K562 (cell line): ENCODE results near the gene RELL1. TPM values are rescaled to one million over a fixed set of nuclear protein-coding genes. Genes with fewer than 3 reads are reported as not detected.
A peak's percentile ranks its signal among the peaks of the same experiment; 100 is the strongest.

Experiments used
- POLR2A ChIP-seq: fragments of 450-650 bp; conservative IDR thresholded peaks from 2 replicates; pipeline ENCODE4 v1.6.1; 2016
- POLR2AphosphoS5 ChIP-seq: IDR thresholded peaks from 2 replicates; pipeline ENCODE4 v1.6.1; 2011; ENCODE audit warnings: mild to moderate bottlenecking, low read depth, low read length, moderate library complexity; ENCODE audit not compliant: control insufficient read depth, insufficient read depth
- SUPT5H ChIP-seq: fragments of 450-650 bp; IDR thresholded peaks from 2 replicates; pipeline ENCODE4 v1.6.1; 2016
- polyA plus RNA-seq, 8 experiments: library from polyadenylated mRNA; depleted of rRNA in 4 of 8; stranded (reverse) in 5 of 8; unstranded in 3 of 8; fragments of >200 nt; fragmentation: Nextera tagmentation in 2 of 8; fragmentation: Illumina TruSeq in 1 of 8; extraction: Ambion mirVana in 2 of 8; extraction: Trizol in 1 of 8; gene quantifications; 2 replicates each; pipeline versions ENCODE4 v1.2.1 to v1.2.3, GENCODE V29; 2011 to 2014; ENCODE audit warnings: inconsistent platforms in 1 of 8, missing spikeins in 1 of 8
- small RNA-seq: library from RNA; depleted of rRNA; stranded (forward); fragments of <200 nt; gene quantifications from one replicate; pipeline ENCODE3, GENCODE V24; 2014
- total RNA-seq, 7 experiments: library from RNA; depleted of rRNA in 6 of 7; stranded (reverse); fragments of >200 nt in 6 of 7; fragmentation: Illumina TruSeq in 2 of 7; extraction: Trizol in 2 of 7; gene quantifications; 2 replicates each; pipeline versions ENCODE4 v1.2.1 to v1.2.3, GENCODE V29; 2011 to 2021; ENCODE audit warnings: low replicate concordance in 1 of 7

RELL1 gene
- total and polyA plus RNA-seq, 9 of the 15 experiments (the other 6 are each of a cell fraction or from before 2014, with no cell fraction given) = 0.06 to 3.5 (median 1.7) TPM; not detected in 1

- TF ChIP-seq POLR2A = peak; percentile 63
- TF ChIP-seq POLR2AphosphoS5 = peak; percentile 82
- peak; percentile 67 for TF ChIP-seq SUPT5H
Observed at GRCh38 chr4:37561196-37561802, 124.9 kb downstream of the RELL1 start (continued).

Small RNA genes lying within 50 kb of the gene (small RNA-seq; reads per million reads assigned to genes)
- gene RF00019 = not detected

Other genes starting within 250 kb of the RELL1 start
- gene PGM2, start 140.3 kb upstream of the RELL1 start, total RNA-seq (2014; rRNA removed) = 35.5 and 39.3 TPM in 2 replicates
- gene PGM2, start 140.3 kb upstream of the RELL1 start, total RNA-seq (2014; rRNA removed; fragmentation: Illumina TruSeq; extraction: Trizol) = 59.8 and 68.3 TPM in 2 replicates
- gene PGM2, start 140.3 kb upstream of the RELL1 start, total RNA-seq (2015; rRNA removed; fragmentation: Illumina TruSeq; extraction: Trizol) = 49.8 and 51.4 TPM in 2 replicates
- 57.3 and 58.1 TPM in 2 replicates for gene PGM2, start 140.3 kb upstream of the RELL1 start, total RNA-seq (2021)
- gene PGM2, start 140.3 kb upstream of the RELL1 start, polyA plus RNA-seq (2011; rRNA removed) = 57.8 and 77.3 TPM in 2 replicates
- gene PGM2, start 140.3 kb upstream of the RELL1 start, polyA plus RNA-seq (2014; fragmentation: Illumina TruSeq; extraction: Trizol) = 45.6 and 52.9 TPM in 2 replicates
- gene PGM2, start 140.3 kb upstream of the RELL1 start, polyA plus RNA-seq (2014; fragmentation: Nextera tagmentation; extraction: Ambion mirVana) = 10 to 100 TPM; 15.2 to 27.1 TPM
- gene PGM2, start 140.3 kb upstream of the RELL1 start, polyA plus RNA-seq (2014; rRNA removed) = 44.9 and 47.8 TPM in 2 replicates
- 11.7 and 13.7 TPM in 2 replicates for gene TBC1D1, start 204.7 kb upstream of the RELL1 start, total RNA-seq (2014; rRNA removed)
- 8.8 and 10.6 TPM in 2 replicates for gene TBC1D1, start 204.7 kb upstream of the RELL1 start, total RNA-seq (2014; rRNA removed; fragmentation: Illumina TruSeq; extraction: Trizol)
- gene TBC1D1, start 204.7 kb upstream of the RELL1 start, total RNA-seq (2015; rRNA removed; fragmentation: Illumina TruSeq; extraction: Trizol) = 7.1 and 7.2 TPM in 2 replicates
- gene TBC1D1, start 204.7 kb upstream of the RELL1 start, total RNA-seq (2021) = 10.2 and 11.1 TPM in 2 replicates
- gene TBC1D1, start 204.7 kb upstream of the RELL1 start, polyA plus RNA-seq (2011; rRNA removed) = 14.2 and 29.3 TPM in 2 replicates
- gene TBC1D1, start 204.7 kb upstream of the RELL1 start, polyA plus RNA-seq (2014; fragmentation: Illumina TruSeq; extraction: Trizol) = 8.7 and 9.0 TPM in 2 replicates
- 1 to 10 TPM in 1 of 2 experiments, under 1 TPM in 1; 0.59 to 1.1 TPM for gene TBC1D1, start 204.7 kb upstream of the RELL1 start, polyA plus RNA-seq (2014; fragmentation: Nextera tagmentation; extraction: Ambion mirVana)
- 11.4 and 12.0 TPM in 2 replicates for gene TBC1D1, start 204.7 kb upstream of the RELL1 start, polyA plus RNA-seq (2014; rRNA removed)